H1 (cell line): ENCODE measurements around the gene PHLPP1. TPM values are rescaled to one million over a fixed set of nuclear protein-coding genes. Genes with fewer than 3 reads are reported as not detected.

Experiments
- CTCF ChIA-PET: fragments of 300-600 bp; sonication (Branson Sonifier 250); formaldehyde crosslinking; loops from one replicate; lab custom pipeline; 2021; ENCODE audit not compliant: partially characterized antibody; lab: Charles Lee
- POLR2A ChIA-PET: fragments of 300-600 bp; sonication (Branson Sonifier 250); formaldehyde crosslinking; loops from one replicate; lab custom pipeline; 2021; ENCODE audit warnings: inconsistent platforms; ENCODE audit not compliant: partially characterized antibody; lab: Charles Lee
- DNase-seq, 2 experiments: peaks; one replicate each; pipeline versions ENCODE4 v3.0.0 to v3.0.0-alpha.2; 2010 to 2022; ENCODE audit warnings: low spot score in 2 of 2, low read depth in 1 of 2, mixed read lengths in 1 of 2
- FAIRE-seq: peaks from 2 replicates; lab custom pipeline; 2011; peaks lifted over from hg19 to GRCh38; lab: Jason Lieb, UNC
- H2AFZ ChIP-seq: 2 replicates; pipeline ENCODE4 v1.8.1; 2012; ENCODE audit warnings: low read length, inconsistent platforms
- H2AK5ac ChIP-seq: 2 replicates; pipeline ENCODE4 v1.6.1; 2013; ENCODE audit warnings: low read depth, low read length
- H2BK120ac ChIP-seq: replicated peaks from 2 replicates; pipeline ENCODE3; 2013; ENCODE audit warnings: low read depth, low read length, inconsistent platforms
- H2BK12ac ChIP-seq: 2 replicates; pipeline ENCODE4 v1.6.1; 2013; ENCODE audit warnings: low read depth, low read length
- H2BK15ac ChIP-seq: 2 replicates; pipeline ENCODE4 v1.6.1; 2013; ENCODE audit warnings: low read length
- H2BK20ac ChIP-seq: 2 replicates; pipeline ENCODE4 v1.6.1; 2013; ENCODE audit warnings: low read length
- H2BK5ac ChIP-seq: 2 replicates; pipeline ENCODE4 v1.6.1; 2013; ENCODE audit warnings: low read depth, low read length
- H3K14ac ChIP-seq: 2 replicates; pipeline ENCODE4 v1.6.1; 2013; ENCODE audit warnings: inconsistent platforms; ENCODE audit not compliant: insufficient read length
- H3K18ac ChIP-seq: 2 replicates; pipeline ENCODE4 v1.6.1; 2013; ENCODE audit warnings: low read length; ENCODE audit errors: extremely low read depth
- H3K23ac ChIP-seq: 2 replicates; pipeline ENCODE4 v1.6.1; 2013; ENCODE audit warnings: inconsistent platforms; ENCODE audit not compliant: insufficient read length
- H3K23me2 ChIP-seq: 2 replicates; pipeline ENCODE4 v1.6.1; 2013; ENCODE audit warnings: low read depth, low read length
- H3K27ac ChIP-seq: 2 replicates; pipeline ENCODE4 v1.6.1; 2011; ENCODE audit warnings: low read depth, low read length, inconsistent platforms
- H3K27me3 ChIP-seq, 4 experiments: replicated peaks in 1 of 4; 1 replicate in 1 of 4; 2 replicates in 3 of 4; pipeline versions ENCODE4 v1.6.1 to v1.8.1; 2011 to 2013; ENCODE audit warnings: low read length in 3 of 4, mild to moderate bottlenecking in 3 of 4, inconsistent platforms in 2 of 4, mixed read lengths in 2 of 4, moderate library complexity in 1 of 4; ENCODE audit not compliant: control insufficient read depth in 3 of 4, insufficient read depth in 3 of 4; ENCODE audit errors: extremely low read depth in 1 of 4
- H3K36me3 ChIP-seq, 4 experiments: 2 replicates each; pipeline versions ENCODE4 v1.6.1 to v1.8.1; 2011 to 2013; ENCODE audit warnings: mild to moderate bottlenecking in 4 of 4, low read length in 3 of 4, moderate library complexity in 2 of 4, control low read depth in 1 of 4, inconsistent platforms in 1 of 4; ENCODE audit not compliant: insufficient read depth in 4 of 4, control insufficient read depth in 2 of 4
- H3K4ac ChIP-seq: replicated peaks from 2 replicates; pipeline ENCODE3; 2013; ENCODE audit warnings: low read length, low read depth, mixed read lengths, inconsistent platforms; ENCODE audit not compliant: insufficient read length
- H3K4me1 ChIP-seq, 4 experiments: replicated peaks in 1 of 4; 1 replicate in 1 of 4; 2 replicates in 3 of 4; pipeline versions ENCODE4 v1.6.1 to v1.8.1; 2011 to 2013; ENCODE audit warnings: low read length in 3 of 4, inconsistent platforms in 2 of 4, mixed read lengths in 1 of 4; ENCODE audit not compliant: insufficient read depth in 4 of 4, control insufficient read depth in 3 of 4
- H3K4me2 ChIP-seq, 2 experiments: 2 replicates each; pipeline versions ENCODE4 v1.6.1 to v1.8.1; 2011 to 2013; ENCODE audit warnings: low read depth in 2 of 2, low read length in 2 of 2, control low read depth in 1 of 2, inconsistent platforms in 1 of 2, mild to moderate bottlenecking in 1 of 2; ENCODE audit not compliant: insufficient read depth in 1 of 2
- H3K4me3 ChIP-seq, 4 experiments: fragments of 200-600, 300-600 bp in 1 of 4; sonication (generic), shearing (Covaris generic), sonication (Bioruptor Twin) in 1 of 4; 2 replicates each; pipeline versions ENCODE4 v1.5.1 to v1.8.1; 2011 to 2016; ENCODE audit warnings: low read length in 4 of 4, low read depth in 3 of 4, control low read depth in 2 of 4, inconsistent platforms in 2 of 4, mild to moderate bottlenecking in 2 of 4, mixed read lengths in 1 of 4, moderate library complexity in 1 of 4; ENCODE audit not compliant: insufficient read depth in 2 of 4; ENCODE audit errors: extremely low read depth in 1 of 4
- H3K56ac ChIP-seq: replicated peaks from 2 replicates; pipeline ENCODE3; 2013; ENCODE audit warnings: low read depth, mild to moderate bottlenecking, mixed read lengths, low read length, inconsistent platforms; ENCODE audit not compliant: insufficient read length
- H3K79me1 ChIP-seq: 2 replicates; pipeline ENCODE4 v1.6.1; 2013; ENCODE audit warnings: low read depth, low read length, control low read depth
- H3K79me2 ChIP-seq, 2 experiments: 2 replicates each; pipeline versions ENCODE4 v1.6.1 to v1.8.1; 2012 to 2013; ENCODE audit warnings: low read length in 2 of 2, mild to moderate bottlenecking in 2 of 2, inconsistent platforms in 1 of 2; ENCODE audit not compliant: insufficient read depth in 2 of 2, control insufficient read depth in 1 of 2
- H3K9ac ChIP-seq, 4 experiments: replicated peaks in 1 of 4; 1 replicate in 1 of 4; 2 replicates in 3 of 4; pipeline versions ENCODE4 v1.6.1 to v1.8.1; 2011 to 2013; ENCODE audit warnings: low read depth in 3 of 4, low read length in 3 of 4, control low read depth in 2 of 4, mild to moderate bottlenecking in 2 of 4, moderate library complexity in 2 of 4, inconsistent platforms in 1 of 4; ENCODE audit errors: extremely low read depth in 1 of 4
- H3K9me3 ChIP-seq, 2 experiments: 2 replicates each; pipeline versions ENCODE4 v1.6.1 to v1.8.1; 2012 to 2013; ENCODE audit warnings: mild to moderate bottlenecking in 2 of 2, moderate library complexity in 2 of 2, control low read depth in 1 of 2, inconsistent platforms in 1 of 2, low read depth in 1 of 2, low read length in 1 of 2, mixed read lengths in 1 of 2; ENCODE audit not compliant: insufficient read depth in 2 of 2
- H4K20me1 ChIP-seq, 2 experiments: replicated peaks in 1 of 2; 2 replicates each; pipeline versions ENCODE3 to v1.8.1; 2011 to 2013; ENCODE audit warnings: inconsistent platforms in 2 of 2, low read length in 2 of 2, mild to moderate bottlenecking in 1 of 2; ENCODE audit not compliant: insufficient read depth in 2 of 2, control insufficient read depth in 1 of 2
- H4K5ac ChIP-seq: 2 replicates; pipeline ENCODE4 v1.6.1; 2013; ENCODE audit warnings: low read length, low read depth, mixed read lengths, inconsistent platforms; ENCODE audit not compliant: insufficient read length
- H4K8ac ChIP-seq: 2 replicates; pipeline ENCODE4 v1.8.0; 2013; ENCODE audit warnings: mild to moderate bottlenecking, moderate library complexity, low read length, inconsistent platforms; ENCODE audit not compliant: insufficient read depth; ENCODE audit errors: extremely low read depth
- H4K91ac ChIP-seq: replicated peaks from 2 replicates; pipeline ENCODE3; 2013; ENCODE audit warnings: low read length, mixed read lengths, inconsistent platforms; ENCODE audit not compliant: insufficient read length
- EZH2 ChIP-seq: fragments of 200-600 bp; sonication (generic); IDR thresholded peaks from 2 replicates; pipeline ENCODE4 v1.7.1; 2012; ENCODE audit warnings: low read depth, mild to moderate bottlenecking, moderate library complexity, low read length, inconsistent platforms; ENCODE audit not compliant: severe bottlenecking
- JUN ChIP-seq: IDR thresholded peaks from 2 replicates; pipeline ENCODE4 v1.6.1; 2011; ENCODE audit warnings: low read depth, mild to moderate bottlenecking, improper control_type of control experiment, low read length
- JUND ChIP-seq: IDR thresholded peaks from 2 replicates; pipeline ENCODE4 v1.6.1; 2011; ENCODE audit warnings: mild to moderate bottlenecking, improper control_type of control experiment, low read length
- KDM1A ChIP-seq: fragments of 200-600, 300-600 bp; sonication (generic); IDR thresholded peaks from 2 replicates; pipeline ENCODE4 v1.7.1; 2016; ENCODE audit warnings: mild to moderate bottlenecking, low read length, borderline replicate concordance
- SAP30 ChIP-seq: fragments of 300-600 bp; sonication (generic); IDR thresholded peaks from 2 replicates; pipeline ENCODE4 v1.7.1; 2012; ENCODE audit warnings: low read length, moderate library complexity, mild to moderate bottlenecking, inconsistent platforms; ENCODE audit not compliant: insufficient read depth, insufficient replicate concordance
- TCF12 ChIP-seq: IDR thresholded peaks from 2 replicates; pipeline ENCODE4 v1.6.1; 2011; ENCODE audit warnings: low read depth, mild to moderate bottlenecking, low read length
- WGBS, 2 experiments: shearing (Covaris generic) in 1 of 2; methylation state at CpG; one replicate each; pipeline versions ENCODE4 v1.1.6 to v1.1.7; 2013 to 2015; ENCODE audit warnings: low lambda C conversion rate in 2 of 2, mixed read lengths in 2 of 2, inconsistent platforms in 1 of 2, low coverage in 1 of 2, missing lambda C conversion rate in 1 of 2; ENCODE audit not compliant: insufficient replicate concordance in 2 of 2, insufficient coverage in 1 of 2, insufficient read length in 1 of 2; ENCODE audit errors: extremely low coverage in 1 of 2, missing lambda C conversion rate in 1 of 2; 5-methylcytosine and 5-hydroxymethylcytosine counted together
- polyA plus RNA-seq, 7 experiments: library from polyadenylated mRNA; depleted of rRNA in 3 of 7; stranded (reverse) in 5 of 7; unstranded in 2 of 7; fragments of >200 nt in 5 of 7; fragments of 200-250 nt in 2 of 7; gene quantifications; 1 replicate in 5 of 7; 2 replicates in 1 of 7; 4 replicates in 1 of 7; pipeline versions ENCODE4 v1.2.1 to v1.2.3, GENCODE V29; 2011 to 2013; ENCODE audit warnings: missing spikeins in 2 of 7, mixed read lengths in 2 of 7
- total RNA-seq: library from RNA; stranded (reverse); fragmentation: NEBNext Ultra II Directional; extraction: Animal tissue kit (Norgen Biotek cat#: 25700); gene quantifications from 2 replicates; pipeline ENCODE4 v1.2.1, GENCODE V29; 2021
- TF ChIP-seq, protein P1 (sequence below), 3 experiments: IDR thresholded peaks; 1 replicate in 2 of 3; 2 replicates in 1 of 3; pipeline versions ENCODE4 v1.5.1 to v1.6.1; 2011; ENCODE audit warnings: low read length in 3 of 3, mild to moderate bottlenecking in 3 of 3, inconsistent platforms in 2 of 3, low read depth in 1 of 3, moderate library complexity in 1 of 3; ENCODE audit not compliant: insufficient read depth in 1 of 3; ENCODE audit errors: control extremely low read depth in 1 of 3

PHLPP1 gene
- total and polyA plus RNA-seq, 2 of the 8 experiments (the other 6 are each of a cell fraction or from before 2014, with no cell fraction given): 28.0 to 66.3 TPM

DNA sequence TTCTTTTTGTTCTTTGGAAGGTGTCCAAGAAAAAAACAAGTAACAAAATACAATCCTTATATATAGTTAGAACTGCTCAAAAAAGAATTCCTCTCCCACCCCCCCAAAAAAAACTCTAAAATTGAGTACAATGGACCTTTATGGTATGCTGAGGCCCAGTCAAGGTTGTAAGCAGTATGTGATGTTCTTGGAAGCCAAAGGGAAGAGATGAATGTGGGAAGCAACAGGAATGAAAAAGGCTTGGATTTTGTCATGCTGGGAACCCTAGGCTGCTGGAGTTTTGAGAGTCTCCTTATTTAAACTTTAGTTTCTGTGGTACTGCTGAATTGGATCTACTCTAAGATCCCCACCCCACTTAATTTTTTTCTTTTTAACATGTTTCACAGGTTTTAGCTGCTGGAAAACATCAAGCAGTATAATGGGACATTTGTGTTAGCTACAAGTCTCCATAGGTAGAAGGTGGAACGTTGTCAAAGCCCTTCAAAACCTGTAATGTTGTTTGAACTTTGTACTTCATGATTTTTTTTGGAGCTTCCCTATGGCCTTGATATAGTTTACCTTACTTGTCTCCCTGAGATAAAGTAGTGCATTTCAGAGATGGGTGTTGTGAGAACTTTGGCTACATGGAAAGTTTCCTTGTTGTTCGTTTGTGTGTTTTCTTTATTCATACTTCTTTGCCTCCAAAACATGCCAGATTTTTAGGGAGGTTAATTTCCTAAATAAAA, 57.7 kb downstream of the PHLPP1 start:
- H2AK5ac ChIP-seq: no peak overlapping the region
- no peak overlapping the region; a peak in 1 of 8 replicates for H3K4me3 ChIP-seq
- no peak overlapping the region for H3K4me2 ChIP-seq
- H4K20me1 ChIP-seq: peaks cover 3 to 9% of the 10 kb centered on the region in 2 experiments
- no peaks in the 10 kb centered on the region; a peak in 1 of 8 replicates for H3K36me3 ChIP-seq
- H4K91ac ChIP-seq: no peak overlapping the region
- no peak overlapping the region for H3K14ac ChIP-seq
- 89% methylated on average over 2 of the region's 2 CpGs; no CpG with 5 or more reads in 1 of the 2 experiments for whole genome bisulfite sequencing, 2 experiments
- ChIA-PET POLR2A (no interaction called here), CTCF (interaction anchor here (0.9 to 2.4 kb wide), 5 partner anchors 12 to 31 kb away, joined by 3 to 5 read pairs (median 5); no protein-coding TSS in a partner anchor)
- H3K23ac ChIP-seq: no peak overlapping the region
- no peak overlapping the region for H2BK120ac ChIP-seq
- FAIRE-seq: no peak
- H2BK5ac ChIP-seq: no peak overlapping the region
- peaks cover 2% of the 10 kb centered on the region for H3K79me1 ChIP-seq
- H2BK15ac ChIP-seq: no peak overlapping the region
- no peak overlapping the region for H3K9ac ChIP-seq
- H3K18ac ChIP-seq: no peak overlapping the region
- H2BK20ac ChIP-seq: no peak overlapping the region
- no peaks in the 10 kb centered on the region for H3K9me3 ChIP-seq
- H3K79me2 ChIP-seq: peaks cover 18 to 99% of the 10 kb centered on the region in 2 experiments; a peak in 3 of 4 replicates
- H4K8ac ChIP-seq: no peak overlapping the region
- no peak for DNase-seq
- no peak overlapping the region for H2AFZ ChIP-seq
- no peak overlapping the region for H3K4ac ChIP-seq
- H3K56ac ChIP-seq: no peak overlapping the region
- no peak overlapping the region for H4K5ac ChIP-seq
- peaks cover 0 to 8% (median 4%) of the 10 kb centered on the region in 4 experiments; a peak in 4 of 7 replicates for H3K4me1 ChIP-seq
- no peak overlapping the region for H3K27ac ChIP-seq
- H2BK12ac ChIP-seq: no peak overlapping the region
- no peaks in the 10 kb centered on the region for H3K27me3 ChIP-seq
- H3K23me2 ChIP-seq: no peaks in the 10 kb centered on the region
- TF ChIP-seq JUND (no peak), EZH2 (no peak), TCF12 (no peak), JUN (no peak), SAP30 (no peak), KDM1A (no peak)
- TF ChIP-seq, protein P1, sequence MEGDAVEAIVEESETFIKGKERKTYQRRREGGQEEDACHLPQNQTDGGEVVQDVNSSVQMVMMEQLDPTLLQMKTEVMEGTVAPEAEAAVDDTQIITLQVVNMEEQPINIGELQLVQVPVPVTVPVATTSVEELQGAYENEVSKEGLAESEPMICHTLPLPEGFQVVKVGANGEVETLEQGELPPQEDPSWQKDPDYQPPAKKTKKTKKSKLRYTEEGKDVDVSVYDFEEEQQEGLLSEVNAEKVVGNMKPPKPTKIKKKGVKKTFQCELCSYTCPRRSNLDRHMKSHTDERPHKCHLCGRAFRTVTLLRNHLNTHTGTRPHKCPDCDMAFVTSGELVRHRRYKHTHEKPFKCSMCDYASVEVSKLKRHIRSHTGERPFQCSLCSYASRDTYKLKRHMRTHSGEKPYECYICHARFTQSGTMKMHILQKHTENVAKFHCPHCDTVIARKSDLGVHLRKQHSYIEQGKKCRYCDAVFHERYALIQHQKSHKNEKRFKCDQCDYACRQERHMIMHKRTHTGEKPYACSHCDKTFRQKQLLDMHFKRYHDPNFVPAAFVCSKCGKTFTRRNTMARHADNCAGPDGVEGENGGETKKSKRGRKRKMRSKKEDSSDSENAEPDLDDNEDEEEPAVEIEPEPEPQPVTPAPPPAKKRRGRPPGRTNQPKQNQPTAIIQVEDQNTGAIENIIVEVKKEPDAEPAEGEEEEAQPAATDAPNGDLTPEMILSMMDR (IDR thresholded peaks at IDR 0.05; ENCODE audit: control extremely low read depth in 1 of 3, insufficient read depth in 1 of 3, low read depth in 1 of 3, low read length in 3 of 3): no peak
